IPS-NIHi11 (cell line): ENCODE measurements around the gene KNTC1.
A peak's percentile ranks its signal among the peaks of the same experiment; 100 is the strongest.
"Not testable (repeated sequence)": the region's sequence is repeated elsewhere in the genome, so short reads cannot be mapped to it uniquely, and the experiment has no call there.

Experiments used
- DNase-seq: peaks from one replicate; pipeline ENCODE4 v3.0.0; 2012; ENCODE audit warnings: mixed read lengths, low spot score

Gene KNTC1, protein sequence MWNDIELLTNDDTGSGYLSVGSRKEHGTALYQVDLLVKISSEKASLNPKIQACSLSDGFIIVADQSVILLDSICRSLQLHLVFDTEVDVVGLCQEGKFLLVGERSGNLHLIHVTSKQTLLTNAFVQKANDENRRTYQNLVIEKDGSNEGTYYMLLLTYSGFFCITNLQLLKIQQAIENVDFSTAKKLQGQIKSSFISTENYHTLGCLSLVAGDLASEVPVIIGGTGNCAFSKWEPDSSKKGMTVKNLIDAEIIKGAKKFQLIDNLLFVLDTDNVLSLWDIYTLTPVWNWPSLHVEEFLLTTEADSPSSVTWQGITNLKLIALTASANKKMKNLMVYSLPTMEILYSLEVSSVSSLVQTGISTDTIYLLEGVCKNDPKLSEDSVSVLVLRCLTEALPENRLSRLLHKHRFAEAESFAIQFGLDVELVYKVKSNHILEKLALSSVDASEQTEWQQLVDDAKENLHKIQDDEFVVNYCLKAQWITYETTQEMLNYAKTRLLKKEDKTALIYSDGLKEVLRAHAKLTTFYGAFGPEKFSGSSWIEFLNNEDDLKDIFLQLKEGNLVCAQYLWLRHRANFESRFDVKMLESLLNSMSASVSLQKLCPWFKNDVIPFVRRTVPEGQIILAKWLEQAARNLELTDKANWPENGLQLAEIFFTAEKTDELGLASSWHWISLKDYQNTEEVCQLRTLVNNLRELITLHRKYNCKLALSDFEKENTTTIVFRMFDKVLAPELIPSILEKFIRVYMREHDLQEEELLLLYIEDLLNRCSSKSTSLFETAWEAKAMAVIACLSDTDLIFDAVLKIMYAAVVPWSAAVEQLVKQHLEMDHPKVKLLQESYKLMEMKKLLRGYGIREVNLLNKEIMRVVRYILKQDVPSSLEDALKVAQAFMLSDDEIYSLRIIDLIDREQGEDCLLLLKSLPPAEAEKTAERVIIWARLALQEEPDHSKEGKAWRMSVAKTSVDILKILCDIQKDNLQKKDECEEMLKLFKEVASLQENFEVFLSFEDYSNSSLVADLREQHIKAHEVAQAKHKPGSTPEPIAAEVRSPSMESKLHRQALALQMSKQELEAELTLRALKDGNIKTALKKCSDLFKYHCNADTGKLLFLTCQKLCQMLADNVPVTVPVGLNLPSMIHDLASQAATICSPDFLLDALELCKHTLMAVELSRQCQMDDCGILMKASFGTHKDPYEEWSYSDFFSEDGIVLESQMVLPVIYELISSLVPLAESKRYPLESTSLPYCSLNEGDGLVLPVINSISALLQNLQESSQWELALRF (N-terminal part only)

DNA sequence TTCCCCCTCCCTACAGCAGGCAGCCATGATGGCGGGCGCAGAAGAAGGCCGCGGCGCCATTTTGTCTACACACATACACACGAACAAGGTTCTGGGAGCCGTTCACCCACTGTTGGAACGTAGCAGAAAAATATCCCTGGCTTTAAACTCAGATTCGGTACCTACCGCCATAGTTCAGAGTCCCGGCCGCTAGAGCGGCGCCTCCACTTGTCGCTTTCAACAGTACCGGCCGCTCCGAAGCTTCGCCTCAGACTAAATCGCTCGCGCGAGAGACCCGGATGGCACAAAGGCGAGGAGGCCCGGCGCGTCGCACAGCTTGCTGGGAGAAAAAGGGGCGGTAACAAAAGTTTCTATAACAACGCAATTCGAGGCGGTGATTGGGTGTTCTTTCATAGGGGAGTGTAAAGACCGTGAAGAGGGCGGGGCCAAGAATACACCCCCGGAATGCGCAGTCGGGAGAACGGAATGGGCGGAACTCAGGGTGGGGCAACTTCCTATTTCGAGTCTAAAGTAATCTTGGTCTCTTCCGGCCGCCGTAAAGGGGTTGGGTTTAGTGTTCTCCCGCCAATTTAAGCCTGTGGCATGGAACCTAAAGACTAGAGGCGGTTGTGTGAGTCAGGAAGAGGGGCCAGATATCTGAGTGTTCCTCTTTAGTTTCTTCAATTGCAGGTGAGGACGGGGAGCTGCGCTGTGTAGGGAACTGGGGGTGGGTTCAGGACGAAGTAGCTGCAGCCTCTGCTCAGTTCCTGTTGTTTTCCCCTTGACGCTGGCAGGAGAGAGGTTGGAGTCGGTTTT is at the start of gene KNTC1, which contains the start of gene RSRC2:
Gene KNTC1 (plus strand): TSS at position 567 of the 795 bp plus-strand sequence. CDS start 2,815 bp downstream, outside the sequence.
Gene RSRC2 (minus strand): TSS at position 254 of the 795 bp plus-strand sequence. CDS start 83 bp downstream, at position 171.
- peak; percentile 99 for DNase-seq

DNA sequence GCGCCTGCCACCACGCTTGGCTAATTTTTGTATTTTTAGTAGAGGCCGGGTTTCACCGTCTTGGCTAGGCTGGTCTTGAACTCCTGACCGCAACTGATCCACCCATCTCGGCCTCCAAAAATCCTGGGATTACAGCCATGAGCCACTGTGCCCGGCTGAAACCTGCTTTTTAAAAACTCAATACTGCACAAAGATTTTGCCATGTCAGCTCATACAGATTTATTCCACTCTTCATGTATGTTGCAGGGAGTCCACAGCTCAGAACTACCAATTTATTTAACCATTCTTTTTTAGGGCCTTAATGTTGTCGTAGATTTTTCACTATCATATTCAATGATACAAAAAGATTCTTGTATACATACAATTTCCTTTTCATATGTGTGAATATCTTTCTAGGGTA is 46.3 kb upstream of the KNTC1 start:
- DNase-seq: no peak

DNA sequence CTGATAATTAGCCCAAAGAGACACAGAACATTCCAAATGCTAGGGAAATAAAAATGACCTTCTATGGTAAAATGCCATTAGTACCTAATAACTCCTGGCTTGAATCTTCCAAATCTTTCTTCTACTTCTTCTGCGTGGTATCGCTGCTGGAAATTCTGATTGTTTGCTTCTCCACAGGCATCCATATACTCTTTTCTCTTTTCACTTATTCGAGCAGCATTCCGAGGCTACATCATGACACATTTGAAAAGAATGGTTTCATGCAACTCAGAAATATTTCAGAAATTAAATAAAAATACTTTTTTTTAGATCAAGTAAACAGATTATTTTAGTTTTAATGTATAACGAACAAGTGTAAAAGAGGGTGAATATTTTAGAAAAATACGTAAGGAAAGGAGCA is 45.2 kb upstream of the KNTC1 start:
- no peak for DNase-seq

DNA sequence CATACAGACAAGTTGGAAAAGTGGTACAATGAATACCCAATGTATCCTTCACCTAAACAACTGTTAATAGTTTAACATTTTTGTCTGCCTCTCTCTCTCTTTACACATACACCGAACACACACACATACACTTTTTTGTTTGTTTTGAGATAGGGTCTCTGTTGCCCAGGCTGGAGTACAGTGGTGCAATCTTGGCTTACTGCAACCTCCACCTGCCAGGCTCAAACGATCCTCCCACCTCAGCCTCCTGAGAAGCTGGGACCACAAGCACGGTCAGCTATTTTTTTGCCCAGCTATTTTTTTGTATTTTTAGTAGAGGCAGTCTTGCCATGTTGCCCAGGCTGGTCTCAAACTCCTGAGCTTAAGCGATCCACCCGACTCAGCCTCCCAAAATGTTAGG is 43.1 kb upstream of the KNTC1 start:
- no peak for DNase-seq

DNA sequence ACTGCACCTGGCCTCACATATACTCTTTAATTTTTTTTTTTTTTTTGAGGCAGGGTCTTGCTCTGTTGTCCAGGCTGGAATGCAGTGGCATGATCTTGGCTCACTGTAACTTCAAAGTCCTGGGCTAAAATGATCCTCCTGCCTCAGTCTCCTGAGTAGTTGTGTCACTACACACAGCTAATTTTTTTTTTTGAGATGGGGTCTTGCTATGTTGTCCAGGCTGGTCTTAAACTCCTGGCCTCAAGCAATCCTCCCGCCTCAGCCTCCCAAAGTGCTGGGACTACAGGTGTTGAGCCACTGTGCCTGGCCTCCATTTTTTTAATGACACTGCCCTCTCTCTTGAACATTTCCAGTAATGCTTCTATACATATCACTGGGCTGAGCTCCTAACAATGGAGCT is 42.7 kb upstream of the KNTC1 start:
- DNase-seq: not testable (repeated sequence)

DNA sequence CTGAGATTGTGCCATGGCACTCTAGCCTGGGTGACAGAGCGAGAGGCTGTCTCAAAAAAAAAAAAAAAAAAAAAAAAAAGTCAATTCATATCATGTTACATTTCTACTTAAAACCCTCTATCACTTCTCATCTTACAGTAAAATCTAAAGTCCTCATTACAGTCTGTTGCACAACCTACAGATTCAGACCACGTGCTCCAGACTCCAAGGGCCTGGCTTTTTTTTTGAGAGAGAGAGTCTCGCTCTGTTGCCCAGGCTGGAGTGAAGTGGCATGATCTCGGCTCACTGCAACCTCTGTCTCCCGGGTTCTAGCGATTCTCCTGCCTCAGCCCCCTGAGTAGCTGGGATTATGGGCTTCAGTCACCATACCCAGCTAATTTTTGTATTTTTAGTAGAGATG is 40.7 kb upstream of the KNTC1 start:
- not testable (repeated sequence) for DNase-seq

DNA sequence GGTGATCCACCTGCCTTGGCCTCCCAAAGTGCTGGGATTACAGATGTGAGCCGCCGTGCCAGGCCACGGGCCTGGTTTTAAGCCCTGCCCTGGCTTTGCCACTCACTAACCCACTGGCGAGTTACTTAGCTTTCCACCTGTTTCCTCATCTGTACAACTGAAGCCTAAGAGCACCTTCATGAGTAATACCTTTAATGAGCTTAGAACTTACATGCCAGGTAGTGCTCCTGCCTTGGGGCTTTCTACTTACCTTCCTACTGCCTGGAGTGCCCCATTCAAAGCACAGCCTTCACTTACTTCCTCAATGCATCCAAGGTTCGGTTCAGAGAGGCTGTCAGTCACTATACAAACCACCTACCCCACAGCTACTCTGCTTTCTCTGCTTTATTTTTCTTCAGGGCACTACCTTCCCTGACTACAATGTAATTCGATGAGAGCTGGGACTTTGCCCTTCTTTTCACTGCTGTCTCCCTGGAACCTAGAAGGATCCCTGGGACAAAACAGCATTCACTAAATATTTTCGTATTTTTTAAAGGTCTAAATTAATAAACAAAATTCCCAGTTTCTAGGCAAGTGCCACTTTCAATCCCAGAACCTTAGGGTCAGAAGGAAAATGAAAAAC is 40.1 kb upstream of the KNTC1 start:
- no peak for DNase-seq

DNA sequence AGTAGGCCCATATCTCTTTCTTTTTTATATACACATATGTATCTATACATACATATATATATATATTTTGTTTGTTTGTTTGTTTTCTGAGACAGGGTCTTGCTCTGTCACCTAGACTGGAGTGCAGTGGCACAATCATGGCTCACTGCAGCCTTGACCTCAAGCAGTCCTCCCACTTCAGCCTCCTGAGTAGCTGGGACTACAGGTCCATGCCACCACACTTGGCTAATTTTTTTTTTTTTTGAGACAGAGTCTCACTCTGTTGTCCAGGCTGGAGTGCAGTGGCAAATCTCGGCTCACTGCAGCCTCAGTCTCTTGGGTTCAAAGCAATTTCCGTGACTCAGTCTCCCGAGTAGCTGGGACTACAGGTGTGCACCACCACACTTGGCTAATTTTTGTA is 39.2 kb upstream of the KNTC1 start:
- DNase-seq: not testable (repeated sequence)

DNA sequence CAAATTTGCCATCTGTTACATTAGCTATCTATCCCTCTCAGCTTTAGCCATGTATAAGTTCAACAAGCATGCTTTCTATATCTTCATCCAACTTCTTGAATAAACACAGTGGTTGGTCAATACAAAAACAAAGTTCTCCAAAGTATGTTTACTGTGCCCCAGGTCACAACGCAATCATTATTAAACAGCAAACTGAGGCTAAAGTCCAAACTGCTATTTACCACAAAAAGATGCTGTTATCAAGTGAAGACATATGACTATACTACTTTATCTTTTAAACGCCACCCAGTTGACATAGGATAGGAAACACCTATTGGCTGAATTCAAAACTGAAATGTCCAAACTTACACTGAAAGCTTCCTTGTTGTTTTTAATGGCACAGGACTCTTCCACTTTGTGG is 38.0 kb upstream of the KNTC1 start:
- no peak for DNase-seq

DNA sequence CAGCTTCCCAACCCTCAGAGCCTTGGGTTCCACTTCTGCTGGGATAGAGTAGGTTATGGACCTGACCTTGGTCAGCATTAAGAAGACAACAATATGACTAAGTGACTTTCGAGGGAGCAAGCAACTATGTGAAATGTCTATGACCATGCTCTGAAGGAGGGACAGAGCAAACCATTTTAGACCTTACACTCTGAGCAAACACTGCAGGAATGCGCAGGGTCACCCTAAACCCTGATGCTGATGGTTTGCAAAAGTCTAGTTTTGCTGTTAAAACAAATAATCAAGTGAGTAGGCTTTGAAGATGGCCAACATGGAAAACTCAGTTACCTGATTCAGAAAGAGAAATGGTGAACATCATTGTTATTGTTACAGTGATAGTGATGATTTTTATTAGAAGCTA is 35.1 kb upstream of the KNTC1 start:
- no peak for DNase-seq

DNA sequence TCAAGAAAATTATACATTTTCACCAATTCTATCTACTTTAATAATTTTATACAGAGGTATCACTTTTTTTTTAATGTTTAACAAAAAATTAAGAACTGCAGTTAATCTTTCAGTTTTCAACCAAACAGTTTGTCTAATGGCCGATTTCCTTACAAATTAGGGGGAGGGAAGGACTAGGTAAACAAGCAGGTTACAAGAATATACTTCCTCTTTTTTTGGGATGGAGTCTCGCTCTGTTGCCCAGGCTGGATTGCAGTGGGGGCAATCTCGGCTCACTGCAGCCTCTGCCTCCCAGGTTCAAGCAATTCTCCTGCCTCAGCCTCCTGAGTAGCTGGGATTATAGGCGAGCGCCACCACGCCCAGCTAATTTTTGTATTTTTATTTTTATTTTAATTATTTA is 33.8 kb upstream of the KNTC1 start:
- not testable (repeated sequence) for DNase-seq

DNA sequence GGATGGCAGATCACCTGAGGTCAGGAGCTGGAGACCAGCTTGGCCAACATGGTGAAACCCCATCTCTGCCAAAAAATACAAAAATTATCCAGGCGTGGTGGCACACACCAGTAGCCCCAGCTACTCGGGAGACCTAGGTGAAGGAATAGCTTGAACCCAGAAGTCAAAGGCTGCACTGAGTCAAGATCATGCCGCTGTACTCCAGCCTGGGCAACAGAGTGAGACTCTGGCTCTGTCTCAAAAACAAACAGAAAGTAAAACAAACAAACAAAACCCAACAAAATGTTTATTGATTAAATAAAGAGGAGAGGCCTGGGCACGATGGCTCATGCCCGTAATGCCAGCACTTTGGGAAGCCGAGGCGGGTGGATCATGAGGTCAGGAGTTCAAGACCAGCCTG is 31.8 kb upstream of the KNTC1 start:
- DNase-seq: no peak

DNA sequence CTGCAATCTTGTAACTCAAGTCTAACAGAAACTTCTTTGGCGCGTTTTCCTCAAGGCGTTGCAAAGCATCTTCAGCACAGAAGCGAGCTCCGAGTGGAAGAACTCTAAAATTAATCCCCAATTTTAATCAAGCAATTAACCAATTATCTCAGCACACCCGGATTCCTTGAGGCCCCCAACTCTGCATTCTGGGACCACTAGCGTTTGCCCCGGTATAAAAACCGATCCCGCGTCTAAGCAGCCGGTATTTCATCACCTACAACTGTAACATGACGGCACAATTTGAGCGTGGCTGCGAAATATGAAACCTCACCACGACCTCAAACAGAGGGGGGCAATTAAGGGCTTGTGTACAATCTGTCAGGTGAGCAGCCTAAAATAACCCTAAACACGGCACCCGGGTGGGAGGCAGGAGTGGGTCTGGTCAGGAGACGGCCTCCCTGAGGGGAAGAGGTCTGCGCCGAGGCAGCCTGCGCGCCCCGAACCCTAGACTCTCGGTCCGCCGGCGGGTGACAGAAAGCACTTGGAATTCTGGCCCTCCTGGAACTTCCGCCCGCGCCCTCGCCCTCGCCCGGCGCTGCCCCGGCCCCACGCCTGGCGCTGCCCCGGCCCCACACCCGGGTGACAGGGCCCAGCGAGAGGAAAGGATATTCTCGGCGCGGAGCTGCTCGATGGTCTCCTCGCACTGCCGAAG is 26.9 kb upstream of the KNTC1 start:
- DNase-seq: peak; percentile 58

DNA sequence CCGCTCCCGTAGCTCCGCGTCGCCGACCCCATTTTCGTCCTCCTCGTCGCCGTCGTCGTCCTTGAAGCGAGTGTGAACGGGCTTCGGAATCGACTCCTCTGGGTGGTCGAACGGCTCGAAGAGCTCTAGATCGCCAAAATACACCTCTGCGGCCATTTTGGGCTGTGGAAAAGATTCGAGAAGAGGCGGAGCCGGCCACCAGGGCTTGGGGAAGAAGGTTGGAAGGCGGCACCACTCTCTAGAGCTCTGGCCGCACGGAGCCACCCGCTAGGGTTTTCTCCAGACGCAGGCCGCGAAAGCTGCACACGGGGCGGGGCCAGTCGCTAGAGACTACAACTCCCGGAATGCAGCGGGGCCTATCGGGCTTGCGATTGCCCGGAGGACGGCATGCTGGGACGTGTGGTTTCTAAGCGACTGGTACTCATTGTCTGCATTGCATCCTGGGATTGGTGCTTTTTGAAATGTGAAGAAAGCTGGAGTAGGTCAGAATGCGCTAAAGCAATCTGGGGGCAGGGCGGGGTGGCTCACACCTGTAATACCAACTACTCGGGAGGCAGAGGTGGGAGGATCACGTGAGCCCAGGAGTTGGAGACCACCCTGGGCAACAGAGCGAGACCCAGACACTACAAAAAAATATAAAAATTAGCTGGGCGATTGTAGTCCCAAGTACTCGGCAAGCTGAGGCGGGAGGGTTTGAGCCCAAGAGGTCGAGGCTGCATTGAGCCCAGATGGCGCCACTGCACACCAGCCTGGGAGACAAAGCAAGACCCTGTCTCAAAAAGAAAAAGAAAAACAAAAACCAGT is 26.2 kb upstream of the KNTC1 start, which contains the start of gene ZCCHC8:
Gene ZCCHC8 (minus strand): TSS at position 248 of the 804 bp plus-strand sequence. CDS start 92 bp downstream, at position 156.
- peak; percentile 92 for DNase-seq

DNA sequence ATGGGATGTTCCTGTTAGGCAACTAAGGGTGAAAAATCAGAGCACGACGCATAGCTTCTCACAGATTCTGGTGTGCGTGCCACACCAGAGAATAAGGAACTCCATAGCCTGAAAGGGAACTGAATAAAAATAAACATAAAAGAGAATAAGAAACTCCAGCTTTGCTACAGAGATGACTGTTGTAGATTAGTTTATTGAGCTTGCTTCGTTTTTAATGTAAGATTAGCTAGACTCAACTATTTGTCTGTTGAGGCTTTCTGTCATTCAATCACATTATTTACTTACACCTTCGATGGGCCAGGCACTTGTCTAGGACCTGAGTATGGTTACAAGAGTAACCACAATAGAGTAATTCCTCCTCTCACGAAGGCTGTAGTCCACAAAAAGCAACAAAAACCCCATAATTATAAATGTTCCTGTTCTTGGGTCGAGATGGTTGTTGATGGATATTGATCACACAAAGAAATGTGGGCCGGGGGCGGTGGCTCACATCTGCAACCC is 25.5 kb upstream of the KNTC1 start:
- DNase-seq: no peak

DNA sequence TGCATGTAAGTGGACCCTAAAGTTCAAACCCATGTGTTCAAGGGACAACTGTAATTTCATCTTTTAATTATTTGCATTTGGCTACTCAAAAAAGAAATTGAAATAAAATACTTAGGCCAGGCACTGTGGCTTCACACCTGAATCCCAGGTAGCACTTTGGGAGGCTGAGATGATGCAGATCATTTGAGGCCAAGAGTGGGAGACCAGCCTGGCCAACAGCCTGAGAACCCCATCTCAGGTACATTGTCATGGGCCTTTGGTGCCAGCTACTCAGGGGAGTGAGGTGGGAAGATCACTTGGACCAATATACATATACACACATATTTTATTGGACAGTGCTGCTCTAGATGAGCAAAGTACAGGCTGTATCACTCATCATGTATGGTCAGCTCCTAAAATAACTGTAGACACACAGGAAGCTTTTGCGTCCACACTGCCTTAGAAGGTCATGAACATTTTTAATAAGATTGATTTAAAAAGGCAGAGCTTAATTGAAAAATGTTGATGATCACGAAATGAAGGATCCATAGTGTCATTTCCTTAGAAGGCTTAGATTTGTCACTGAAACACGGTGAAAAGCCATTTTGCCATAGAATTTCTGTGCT is 23.8 kb upstream of the KNTC1 start:
- no peak for DNase-seq

DNA sequence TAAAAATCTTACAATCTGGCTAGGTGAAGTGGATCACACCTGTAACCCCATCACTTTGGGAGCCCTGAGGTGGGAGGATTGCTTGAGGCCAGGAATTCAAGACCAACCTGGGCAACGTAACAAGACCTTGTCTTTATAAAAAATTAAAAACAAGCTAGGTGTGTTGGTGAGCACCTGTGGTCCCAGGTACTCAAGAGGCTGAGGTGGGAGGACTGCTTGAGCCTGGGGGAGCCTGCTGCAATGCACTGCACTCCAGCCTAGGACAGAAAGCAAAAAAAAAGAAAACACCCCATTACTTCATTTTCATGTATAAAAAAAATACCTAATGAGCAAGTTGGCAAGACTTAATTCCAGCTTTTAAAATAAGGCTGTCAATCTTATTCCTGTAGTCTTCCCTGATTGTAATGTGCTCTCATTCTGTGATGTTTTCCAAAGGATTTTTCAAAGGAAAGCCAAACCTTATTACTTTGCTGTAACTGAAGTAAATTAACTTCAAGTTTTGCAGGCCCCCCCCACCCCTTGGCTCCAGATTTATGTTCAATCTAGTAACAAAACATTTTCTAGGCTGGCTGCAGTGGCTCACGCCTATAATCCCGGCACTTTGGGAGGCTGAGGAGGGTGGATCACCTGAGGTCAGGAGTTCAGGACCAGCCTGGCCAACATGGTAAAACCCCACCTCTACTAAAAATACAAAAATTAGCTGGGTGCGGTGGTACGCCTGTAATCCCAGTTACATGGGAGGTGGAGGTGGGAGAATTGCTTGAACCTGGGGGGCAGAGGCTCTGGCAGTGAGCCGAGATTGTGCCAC is 23.1 kb upstream of the KNTC1 start:
- DNase-seq: no peak
